ENCODE data around the gene IGSF21. TPM values are rescaled to one million over a fixed set of nuclear protein-coding genes. Genes with fewer than 3 reads are reported as not detected.

The IGSF21 gene
- total RNA-seq, 1 donor from 2014 or later: not detected

DNA sequence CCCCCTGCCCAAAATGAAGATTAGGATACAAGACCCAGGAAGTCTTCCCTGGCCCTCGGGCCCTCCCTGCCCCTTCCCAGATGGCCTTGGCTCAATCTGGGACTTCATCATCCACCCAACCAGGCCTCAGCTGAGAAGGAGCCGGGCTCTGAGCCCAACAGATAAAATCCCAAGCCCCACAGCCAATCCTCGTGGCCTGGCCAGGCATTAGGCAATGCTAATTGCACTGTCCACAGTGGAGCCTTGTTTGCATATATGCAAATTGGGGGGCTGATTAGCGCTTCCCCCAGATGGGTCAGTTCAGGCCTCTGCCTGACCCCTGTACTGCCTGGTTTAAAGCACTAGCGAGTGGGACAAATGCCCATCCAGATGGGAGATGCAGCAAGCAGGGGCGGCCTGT lies 34.9 kb downstream of the IGSF21 start:
- TF ChIP-seq, protein P1, sequence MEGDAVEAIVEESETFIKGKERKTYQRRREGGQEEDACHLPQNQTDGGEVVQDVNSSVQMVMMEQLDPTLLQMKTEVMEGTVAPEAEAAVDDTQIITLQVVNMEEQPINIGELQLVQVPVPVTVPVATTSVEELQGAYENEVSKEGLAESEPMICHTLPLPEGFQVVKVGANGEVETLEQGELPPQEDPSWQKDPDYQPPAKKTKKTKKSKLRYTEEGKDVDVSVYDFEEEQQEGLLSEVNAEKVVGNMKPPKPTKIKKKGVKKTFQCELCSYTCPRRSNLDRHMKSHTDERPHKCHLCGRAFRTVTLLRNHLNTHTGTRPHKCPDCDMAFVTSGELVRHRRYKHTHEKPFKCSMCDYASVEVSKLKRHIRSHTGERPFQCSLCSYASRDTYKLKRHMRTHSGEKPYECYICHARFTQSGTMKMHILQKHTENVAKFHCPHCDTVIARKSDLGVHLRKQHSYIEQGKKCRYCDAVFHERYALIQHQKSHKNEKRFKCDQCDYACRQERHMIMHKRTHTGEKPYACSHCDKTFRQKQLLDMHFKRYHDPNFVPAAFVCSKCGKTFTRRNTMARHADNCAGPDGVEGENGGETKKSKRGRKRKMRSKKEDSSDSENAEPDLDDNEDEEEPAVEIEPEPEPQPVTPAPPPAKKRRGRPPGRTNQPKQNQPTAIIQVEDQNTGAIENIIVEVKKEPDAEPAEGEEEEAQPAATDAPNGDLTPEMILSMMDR (conservative IDR thresholded peaks at IDR 0.05; ENCODE audit: low read depth, low read length): no peak
- DNase-seq (ENCODE audit: low read depth): no peak
- no peak overlapping the region for H3K4me3 ChIP-seq (ENCODE audit: low read depth, low read length)

DNA sequence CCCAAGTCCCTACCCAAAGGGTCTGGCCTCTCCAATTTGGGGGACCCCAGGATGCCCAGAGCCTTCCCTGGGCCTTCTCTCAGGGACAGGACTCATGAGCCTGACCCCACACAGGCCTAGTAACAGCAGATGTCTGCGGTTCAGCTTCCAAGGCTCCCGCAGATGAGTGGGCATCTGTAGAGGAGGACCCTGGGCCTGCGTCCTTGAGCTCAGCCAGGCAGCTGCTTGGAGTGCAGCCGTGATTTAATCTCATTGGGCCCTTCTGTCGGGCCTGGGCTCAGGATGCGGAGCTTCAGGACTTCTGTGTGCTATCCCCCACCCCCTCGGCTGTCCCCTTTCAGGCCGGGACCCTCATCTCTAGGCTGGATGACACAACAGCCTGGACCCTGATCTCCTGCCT lies 35.4 kb downstream of the IGSF21 start:
- DNase-seq (ENCODE audit: low read depth): no peak
- no peak overlapping the region for H3K4me3 ChIP-seq (ENCODE audit: low read depth, low read length)
- TF ChIP-seq, protein P1 (conservative IDR thresholded peaks at IDR 0.05; ENCODE audit: low read depth, low read length): no peak

DNA sequence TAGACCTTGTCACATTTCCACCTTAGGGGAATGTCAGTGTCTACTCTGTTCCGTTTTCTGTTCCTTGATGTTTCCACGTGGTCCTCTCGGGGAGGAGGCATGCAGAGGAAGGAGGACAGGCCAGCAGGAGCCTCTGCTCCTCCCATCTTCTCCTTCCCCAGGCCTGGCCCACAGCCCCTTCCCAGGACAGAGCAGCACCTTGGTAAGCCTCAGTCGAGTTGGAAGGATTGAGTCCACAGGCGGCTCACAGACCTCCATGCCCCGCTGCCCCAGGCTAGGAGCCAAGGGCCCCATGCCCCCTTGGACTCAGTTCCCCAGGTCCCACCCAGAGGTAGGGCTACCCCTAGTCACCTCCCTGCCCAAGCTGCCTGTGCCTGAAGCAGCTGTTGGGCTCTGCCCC lies 36.5 kb downstream of the IGSF21 start:
- TF ChIP-seq, protein P1 (conservative IDR thresholded peaks at IDR 0.05; ENCODE audit: low read depth, low read length): no peak
- no peak overlapping the region for H3K4me3 ChIP-seq (ENCODE audit: low read depth, low read length)
- no peak for DNase-seq (ENCODE audit: low read depth)

DNA sequence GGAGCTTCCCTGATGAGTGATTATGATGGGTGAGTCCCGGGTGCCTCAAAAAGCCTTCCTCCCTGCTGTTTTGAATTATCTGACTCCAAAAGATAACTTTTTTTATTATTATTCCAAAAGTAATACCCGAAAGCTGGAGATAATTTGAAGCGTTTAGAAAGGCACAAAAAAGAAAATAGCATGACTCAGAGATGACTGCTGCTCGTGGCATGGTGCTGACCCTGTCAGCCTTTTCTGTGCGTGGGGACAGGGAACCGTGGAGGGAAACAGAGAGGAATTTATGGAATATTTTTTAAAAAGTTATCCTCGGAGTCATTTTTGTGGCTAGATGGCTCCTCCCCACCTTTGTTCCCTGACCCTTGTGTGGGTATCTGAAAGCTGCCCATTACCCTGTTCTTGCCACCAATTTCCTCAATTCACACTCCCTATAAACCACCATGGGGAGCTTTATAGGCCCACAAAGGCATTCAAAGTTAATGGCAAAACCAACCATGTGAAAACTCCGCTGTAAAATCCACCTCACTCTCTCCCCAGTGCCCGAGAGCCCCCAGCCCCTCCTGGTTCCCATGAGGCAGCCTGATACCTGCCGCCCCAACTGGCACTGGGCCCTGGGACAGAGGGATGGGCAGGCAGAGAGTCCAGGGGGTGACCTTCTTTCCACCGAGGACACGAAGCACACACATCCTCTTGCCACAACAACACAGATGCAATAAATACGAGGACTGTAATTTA lies 37.5 kb downstream of the IGSF21 start:
- DNase-seq (ENCODE audit: low read depth): no peak
- H3K4me3 ChIP-seq (ENCODE audit: low read depth, low read length): no peak overlapping the region
- TF ChIP-seq, protein P1 (conservative IDR thresholded peaks at IDR 0.05; ENCODE audit: low read depth, low read length): no peak

DNA sequence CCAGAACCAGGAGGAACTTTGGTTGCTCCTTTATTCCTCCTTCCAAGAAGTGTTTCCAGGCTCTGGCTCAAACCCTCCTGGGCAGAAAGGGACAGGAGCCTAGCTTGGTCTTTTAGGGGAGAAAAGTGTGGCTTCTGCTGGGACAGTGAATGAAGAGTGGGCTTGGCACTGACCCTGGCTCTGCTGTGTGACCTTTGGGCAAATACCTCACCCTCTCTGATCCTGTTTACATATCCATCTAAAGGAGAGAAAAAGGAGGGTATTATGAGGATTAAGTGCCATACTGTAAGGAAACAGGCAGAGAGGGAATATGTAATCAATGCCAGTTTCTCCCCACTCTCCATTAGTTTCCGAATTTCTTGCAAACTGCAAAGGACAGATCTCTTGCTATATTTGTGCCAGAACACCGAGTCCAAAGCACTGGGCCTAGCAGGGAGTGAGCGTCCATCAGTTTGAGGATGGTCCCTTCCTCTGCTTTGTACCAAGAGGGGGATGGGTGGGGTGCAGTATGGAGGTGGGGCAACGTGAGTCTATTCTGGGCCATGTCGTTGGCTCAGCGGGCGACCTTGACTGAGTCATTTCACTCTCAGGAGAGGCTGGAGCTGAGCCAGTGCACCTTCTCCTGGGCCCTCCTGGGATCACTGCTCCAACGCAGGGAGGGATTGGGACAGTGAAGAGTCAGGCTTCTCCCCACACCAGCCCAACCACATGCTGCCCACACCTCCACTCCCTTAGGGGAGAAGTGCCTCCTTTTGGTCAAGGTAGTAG lies 38.4 kb downstream of the IGSF21 start:
- no peak overlapping the region for H3K4me3 ChIP-seq (ENCODE audit: low read depth, low read length)
- DNase-seq (ENCODE audit: low read depth): no peak
- TF ChIP-seq, protein P1 (conservative IDR thresholded peaks at IDR 0.05; ENCODE audit: low read depth, low read length): no peak

DNA sequence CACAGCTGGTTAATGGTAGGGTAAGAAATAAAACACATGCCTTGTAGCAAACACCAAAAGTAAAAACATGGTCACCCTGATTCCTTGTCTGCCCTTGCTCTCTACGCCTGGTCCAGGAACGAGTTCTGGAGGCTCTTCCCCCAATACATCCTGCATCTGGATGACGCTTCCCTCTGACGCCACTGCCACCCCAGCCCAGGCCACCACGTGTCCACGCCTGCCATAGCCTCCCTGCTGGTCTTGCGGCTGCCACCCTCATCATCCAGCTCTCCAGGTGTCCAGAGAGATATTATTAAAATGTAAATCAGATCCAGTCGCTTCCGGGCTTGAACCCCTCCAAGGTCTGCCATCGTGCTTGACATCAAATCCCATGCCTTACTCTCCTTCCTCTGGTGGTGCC lies 39.3 kb downstream of the IGSF21 start:
- H3K4me3 ChIP-seq (ENCODE audit: low read depth, low read length): no peak overlapping the region
- TF ChIP-seq, protein P1 (conservative IDR thresholded peaks at IDR 0.05; ENCODE audit: low read depth, low read length): no peak
- DNase-seq (ENCODE audit: low read depth): no peak
